ENCODE data around the gene SPRR4.

Gene SPRR4

GRCh38 chr1:152970495-152970894 is at the start of gene SPRR4:
Gene SPRR4 (plus strand): TSS chr1:152970648. CDS start chr1:152971891, 1,243 bp downstream.
- no peak for DNase-seq

GRCh38 chr1:152924191-152924590 is 46.3 kb upstream of the SPRR4 start:
- no peak for DNase-seq

- DNase-seq, result no peak
These were observed 44.4 kb upstream of the SPRR4 start for GRCh38 chr1:152926091-152926490.

- no peak for DNase-seq
These were observed 41.8 kb upstream of the SPRR4 start for GRCh38 chr1:152928671-152929070.

- no peak for DNase-seq
These were observed 38.2 kb upstream of the SPRR4 start for GRCh38 chr1:152932170-152932811.

GRCh38 chr1:152933196-152933595 is 37.3 kb upstream of the SPRR4 start:
- DNase-seq, result no peak

- DNase-seq, result no peak
These were observed 29.8 kb upstream of the SPRR4 start for GRCh38 chr1:152940614-152941013.

GRCh38 chr1:152941037-152941711 is 29.3 kb upstream of the SPRR4 start:
- no peak for DNase-seq

GRCh38 chr1:152942161-152942560 is 28.3 kb upstream of the SPRR4 start:
- no peak for DNase-seq

- DNase-seq, result no peak
These were observed 24.2 kb upstream of the SPRR4 start for GRCh38 chr1:152946248-152946647.

GRCh38 chr1:152946651-152947256 is 23.7 kb upstream of the SPRR4 start, which contains the start of gene SPRR5:
Gene SPRR5 (plus strand): TSS chr1:152947206. CDS start chr1:152948555, 1,349 bp downstream.
- DNase-seq, result no peak

GRCh38 chr1:152951711-152952110 is 18.7 kb upstream of the SPRR4 start:
- DNase-seq, result no peak

- DNase-seq, result no peak
These were observed 16.7 kb upstream of the SPRR4 start for GRCh38 chr1:152953761-152954160.

GRCh38 chr1:152954436-152954835 is 16.0 kb upstream of the SPRR4 start:
- no peak for DNase-seq

GRCh38 chr1:152957561-152957960 is 12.9 kb upstream of the SPRR4 start:
- DNase-seq, result no peak

GRCh38 chr1:152959273-152959672 is 11.2 kb upstream of the SPRR4 start:
- DNase-seq, result no peak

GRCh38 chr1:152959801-152960451 is 10.5 kb upstream of the SPRR4 start:
- DNase-seq, result no peak

- DNase-seq, result no peak
These were observed 9.9 kb upstream of the SPRR4 start for GRCh38 chr1:152960452-152961044.

- DNase-seq, result no peak
These were observed 9.1 kb upstream of the SPRR4 start for GRCh38 chr1:152961226-152961891.

GRCh38 chr1:152962876-152963415 is 7.5 kb upstream of the SPRR4 start:
- DNase-seq, result no peak

- DNase-seq, result no peak
These were observed 5.9 kb upstream of the SPRR4 start for GRCh38 chr1:152964536-152964935.

- DNase-seq, result no peak
These were observed 4.6 kb upstream of the SPRR4 start for GRCh38 chr1:152965853-152966252.

Measured in T1000 (cell line).